DMS153 treated with DMSO at 0.1 percent for 48 hours (cell line): ENCODE data around the gene PIEZO1.

ENCODE experiments used
- DNase-seq: peaks from one replicate; lab custom pipeline; 2025; ENCODE audit not compliant: unreplicated experiment; lab: John Stamatoyannopoulos, UW

Gene PIEZO1

GRCh38 chr16:88754109-88754911 is 30.7 kb downstream of the PIEZO1 start:
- DNase-seq: no peak

GRCh38 chr16:88753602-88754001 is 31.4 kb downstream of the PIEZO1 start:
- DNase-seq: no peak

GRCh38 chr16:88753191-88753590 is 31.8 kb downstream of the PIEZO1 start:
- DNase-seq: no peak

GRCh38 chr16:88752386-88753002 is 32.5 kb downstream of the PIEZO1 start:
- no peak for DNase-seq

GRCh38 chr16:88750854-88751253 is 34.2 kb downstream of the PIEZO1 start:
- no peak for DNase-seq

GRCh38 chr16:88749358-88749757 is 35.7 kb downstream of the PIEZO1 start:
- no peak for DNase-seq

GRCh38 chr16:88748364-88748763 is 36.7 kb downstream of the PIEZO1 start:
- no peak for DNase-seq

GRCh38 chr16:88747588-88748301 is 37.3 kb downstream of the PIEZO1 start:
- DNase-seq: peak; percentile 16

- DNase-seq: no peak
These were observed 38.5 kb downstream of the PIEZO1 start for GRCh38 chr16:88746506-88746905.

- no peak for DNase-seq
These were observed 40.2 kb downstream of the PIEZO1 start for GRCh38 chr16:88744577-88745521.

- peak; percentile 41 for DNase-seq
These were observed 41.1 kb downstream of the PIEZO1 start for GRCh38 chr16:88743693-88744576.

- no peak for DNase-seq
These were observed 42.0 kb downstream of the PIEZO1 start for GRCh38 chr16:88742896-88743605.

GRCh38 chr16:88741368-88741767 is 43.7 kb downstream of the PIEZO1 start:
- DNase-seq: no peak

- DNase-seq: no peak
These were observed 44.3 kb downstream of the PIEZO1 start for GRCh38 chr16:88740727-88741055.

GRCh38 chr16:88739977-88740726 is 44.9 kb downstream of the PIEZO1 start:
- DNase-seq: no peak

GRCh38 chr16:88739139-88739976 is 45.7 kb downstream of the PIEZO1 start:
- no peak for DNase-seq

GRCh38 chr16:88738151-88739084 is 46.6 kb downstream of the PIEZO1 start:
- DNase-seq: no peak
